ENCODE data around the gene CRACR2A. TPM values are rescaled to one million over a fixed set of nuclear protein-coding genes. Genes with fewer than 3 reads are reported as not detected.

Gene CRACR2A
- total and polyA plus RNA-seq, 2 of the 8 experiments (the other 6 are each of a cell fraction or from before 2014, with no cell fraction given), result 0.85 to 3.2 TPM

DNA sequence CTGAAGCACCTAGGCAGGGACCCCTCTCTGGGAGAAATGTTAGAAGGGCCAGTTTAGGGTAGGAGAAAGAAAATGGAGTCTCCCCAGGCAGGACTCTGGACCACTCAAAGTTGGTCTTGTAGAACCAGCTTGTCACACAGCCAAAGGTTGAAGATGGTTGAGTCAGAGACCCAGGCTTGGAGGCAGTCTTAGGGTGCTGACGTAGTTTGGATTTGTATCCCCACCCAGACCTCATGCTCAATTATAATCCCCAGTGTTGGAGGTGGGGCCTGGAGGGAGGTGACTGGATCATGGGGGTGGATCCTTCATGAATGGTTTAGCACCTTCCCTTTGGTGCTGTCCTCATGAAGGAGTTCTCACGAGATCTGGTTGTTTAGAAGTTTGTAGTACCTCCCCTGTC, 121.2 kb downstream of the CRACR2A start (continued):
- TF ChIP-seq, protein P1, sequence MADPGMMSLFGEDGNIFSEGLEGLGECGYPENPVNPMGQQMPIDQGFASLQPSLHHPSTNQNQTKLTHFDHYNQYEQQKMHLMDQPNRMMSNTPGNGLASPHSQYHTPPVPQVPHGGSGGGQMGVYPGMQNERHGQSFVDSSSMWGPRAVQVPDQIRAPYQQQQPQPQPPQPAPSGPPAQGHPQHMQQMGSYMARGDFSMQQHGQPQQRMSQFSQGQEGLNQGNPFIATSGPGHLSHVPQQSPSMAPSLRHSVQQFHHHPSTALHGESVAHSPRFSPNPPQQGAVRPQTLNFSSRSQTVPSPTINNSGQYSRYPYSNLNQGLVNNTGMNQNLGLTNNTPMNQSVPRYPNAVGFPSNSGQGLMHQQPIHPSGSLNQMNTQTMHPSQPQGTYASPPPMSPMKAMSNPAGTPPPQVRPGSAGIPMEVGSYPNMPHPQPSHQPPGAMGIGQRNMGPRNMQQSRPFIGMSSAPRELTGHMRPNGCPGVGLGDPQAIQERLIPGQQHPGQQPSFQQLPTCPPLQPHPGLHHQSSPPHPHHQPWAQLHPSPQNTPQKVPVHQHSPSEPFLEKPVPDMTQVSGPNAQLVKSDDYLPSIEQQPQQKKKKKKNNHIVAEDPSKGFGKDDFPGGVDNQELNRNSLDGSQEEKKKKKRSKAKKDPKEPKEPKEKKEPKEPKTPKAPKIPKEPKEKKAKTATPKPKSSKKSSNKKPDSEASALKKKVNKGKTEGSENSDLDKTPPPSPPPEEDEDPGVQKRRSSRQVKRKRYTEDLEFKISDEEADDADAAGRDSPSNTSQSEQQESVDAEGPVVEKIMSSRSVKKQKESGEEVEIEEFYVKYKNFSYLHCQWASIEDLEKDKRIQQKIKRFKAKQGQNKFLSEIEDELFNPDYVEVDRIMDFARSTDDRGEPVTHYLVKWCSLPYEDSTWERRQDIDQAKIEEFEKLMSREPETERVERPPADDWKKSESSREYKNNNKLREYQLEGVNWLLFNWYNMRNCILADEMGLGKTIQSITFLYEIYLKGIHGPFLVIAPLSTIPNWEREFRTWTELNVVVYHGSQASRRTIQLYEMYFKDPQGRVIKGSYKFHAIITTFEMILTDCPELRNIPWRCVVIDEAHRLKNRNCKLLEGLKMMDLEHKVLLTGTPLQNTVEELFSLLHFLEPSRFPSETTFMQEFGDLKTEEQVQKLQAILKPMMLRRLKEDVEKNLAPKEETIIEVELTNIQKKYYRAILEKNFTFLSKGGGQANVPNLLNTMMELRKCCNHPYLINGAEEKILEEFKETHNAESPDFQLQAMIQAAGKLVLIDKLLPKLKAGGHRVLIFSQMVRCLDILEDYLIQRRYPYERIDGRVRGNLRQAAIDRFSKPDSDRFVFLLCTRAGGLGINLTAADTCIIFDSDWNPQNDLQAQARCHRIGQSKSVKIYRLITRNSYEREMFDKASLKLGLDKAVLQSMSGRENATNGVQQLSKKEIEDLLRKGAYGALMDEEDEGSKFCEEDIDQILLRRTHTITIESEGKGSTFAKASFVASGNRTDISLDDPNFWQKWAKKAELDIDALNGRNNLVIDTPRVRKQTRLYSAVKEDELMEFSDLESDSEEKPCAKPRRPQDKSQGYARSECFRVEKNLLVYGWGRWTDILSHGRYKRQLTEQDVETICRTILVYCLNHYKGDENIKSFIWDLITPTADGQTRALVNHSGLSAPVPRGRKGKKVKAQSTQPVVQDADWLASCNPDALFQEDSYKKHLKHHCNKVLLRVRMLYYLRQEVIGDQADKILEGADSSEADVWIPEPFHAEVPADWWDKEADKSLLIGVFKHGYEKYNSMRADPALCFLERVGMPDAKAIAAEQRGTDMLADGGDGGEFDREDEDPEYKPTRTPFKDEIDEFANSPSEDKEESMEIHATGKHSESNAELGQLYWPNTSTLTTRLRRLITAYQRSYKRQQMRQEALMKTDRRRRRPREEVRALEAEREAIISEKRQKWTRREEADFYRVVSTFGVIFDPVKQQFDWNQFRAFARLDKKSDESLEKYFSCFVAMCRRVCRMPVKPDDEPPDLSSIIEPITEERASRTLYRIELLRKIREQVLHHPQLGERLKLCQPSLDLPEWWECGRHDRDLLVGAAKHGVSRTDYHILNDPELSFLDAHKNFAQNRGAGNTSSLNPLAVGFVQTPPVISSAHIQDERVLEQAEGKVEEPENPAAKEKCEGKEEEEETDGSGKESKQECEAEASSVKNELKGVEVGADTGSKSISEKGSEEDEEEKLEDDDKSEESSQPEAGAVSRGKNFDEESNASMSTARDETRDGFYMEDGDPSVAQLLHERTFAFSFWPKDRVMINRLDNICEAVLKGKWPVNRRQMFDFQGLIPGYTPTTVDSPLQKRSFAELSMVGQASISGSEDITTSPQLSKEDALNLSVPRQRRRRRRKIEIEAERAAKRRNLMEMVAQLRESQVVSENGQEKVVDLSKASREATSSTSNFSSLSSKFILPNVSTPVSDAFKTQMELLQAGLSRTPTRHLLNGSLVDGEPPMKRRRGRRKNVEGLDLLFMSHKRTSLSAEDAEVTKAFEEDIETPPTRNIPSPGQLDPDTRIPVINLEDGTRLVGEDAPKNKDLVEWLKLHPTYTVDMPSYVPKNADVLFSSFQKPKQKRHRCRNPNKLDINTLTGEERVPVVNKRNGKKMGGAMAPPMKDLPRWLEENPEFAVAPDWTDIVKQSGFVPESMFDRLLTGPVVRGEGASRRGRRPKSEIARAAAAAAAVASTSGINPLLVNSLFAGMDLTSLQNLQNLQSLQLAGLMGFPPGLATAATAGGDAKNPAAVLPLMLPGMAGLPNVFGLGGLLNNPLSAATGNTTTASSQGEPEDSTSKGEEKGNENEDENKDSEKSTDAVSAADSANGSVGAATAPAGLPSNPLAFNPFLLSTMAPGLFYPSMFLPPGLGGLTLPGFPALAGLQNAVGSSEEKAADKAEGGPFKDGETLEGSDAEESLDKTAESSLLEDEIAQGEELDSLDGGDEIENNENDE (IDR thresholded peaks at IDR 0.05; ENCODE audit: insufficient replicate concordance, low read length), result no peak
- TF ChIP-seq HDAC2 (IDR thresholded peaks at IDR 0.05; ENCODE audit: borderline replicate concordance in 1 of 2, low read depth in 2 of 2, low read length in 2 of 2) (no peak), RNF2 (IDR thresholded peaks at IDR 0.05; ENCODE audit: borderline replicate concordance, low read depth, low read length, missing control alignments, poor library complexity, severe bottlenecking) (no peak), SAP30 (IDR thresholded peaks at IDR 0.05; ENCODE audit: insufficient read depth, insufficient replicate concordance, low read length) (no peak), NRF1 (IDR thresholded peaks at IDR 0.05; ENCODE audit: low read depth, low read length) (no peak), SUZ12 (IDR thresholded peaks at IDR 0.05; ENCODE audit: low read length) (no peak), CHD1 (IDR thresholded peaks at IDR 0.05; ENCODE audit: low read depth, low read length) (no peak)
- TF ChIP-seq, protein P2, sequence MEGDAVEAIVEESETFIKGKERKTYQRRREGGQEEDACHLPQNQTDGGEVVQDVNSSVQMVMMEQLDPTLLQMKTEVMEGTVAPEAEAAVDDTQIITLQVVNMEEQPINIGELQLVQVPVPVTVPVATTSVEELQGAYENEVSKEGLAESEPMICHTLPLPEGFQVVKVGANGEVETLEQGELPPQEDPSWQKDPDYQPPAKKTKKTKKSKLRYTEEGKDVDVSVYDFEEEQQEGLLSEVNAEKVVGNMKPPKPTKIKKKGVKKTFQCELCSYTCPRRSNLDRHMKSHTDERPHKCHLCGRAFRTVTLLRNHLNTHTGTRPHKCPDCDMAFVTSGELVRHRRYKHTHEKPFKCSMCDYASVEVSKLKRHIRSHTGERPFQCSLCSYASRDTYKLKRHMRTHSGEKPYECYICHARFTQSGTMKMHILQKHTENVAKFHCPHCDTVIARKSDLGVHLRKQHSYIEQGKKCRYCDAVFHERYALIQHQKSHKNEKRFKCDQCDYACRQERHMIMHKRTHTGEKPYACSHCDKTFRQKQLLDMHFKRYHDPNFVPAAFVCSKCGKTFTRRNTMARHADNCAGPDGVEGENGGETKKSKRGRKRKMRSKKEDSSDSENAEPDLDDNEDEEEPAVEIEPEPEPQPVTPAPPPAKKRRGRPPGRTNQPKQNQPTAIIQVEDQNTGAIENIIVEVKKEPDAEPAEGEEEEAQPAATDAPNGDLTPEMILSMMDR (IDR thresholded peaks at IDR 0.05; ENCODE audit: control extremely low read depth in 1 of 3, insufficient read depth in 1 of 3, low read depth in 1 of 3, low read length in 3 of 3), result no peak
